IPS-18a (cell line): ENCODE measurements around the gene TNNT3.

Experiments used
- H3K27ac ChIP-seq: one replicate; pipeline ENCODE4 v1.5.1; 2013; ENCODE audit warnings: low read length
- H3K27me3 ChIP-seq: one replicate; pipeline ENCODE4 v1.6.1; 2013; ENCODE audit warnings: mild to moderate bottlenecking, low read length; ENCODE audit not compliant: control insufficient read depth, insufficient read depth
- H3K36me3 ChIP-seq: one replicate; pipeline ENCODE4 v1.6.1; 2013; ENCODE audit warnings: low read depth, low read length; ENCODE audit not compliant: control insufficient read depth
- H3K4me1 ChIP-seq: one replicate; pipeline ENCODE4 v1.6.1; 2013; ENCODE audit warnings: low read depth, low read length; ENCODE audit not compliant: control insufficient read depth
- H3K4me3 ChIP-seq: one replicate; pipeline ENCODE4 v1.5.1; 2013; ENCODE audit warnings: low read length
- H3K9ac ChIP-seq: one replicate; pipeline ENCODE4 v1.6.1; 2013; ENCODE audit warnings: mild to moderate bottlenecking, low read length, moderate library complexity
- H3K9me3 ChIP-seq: one replicate; pipeline ENCODE4 v1.6.1; 2013; ENCODE audit warnings: low read depth, low read length; ENCODE audit not compliant: control insufficient read depth

TNNT3 gene

DNA sequence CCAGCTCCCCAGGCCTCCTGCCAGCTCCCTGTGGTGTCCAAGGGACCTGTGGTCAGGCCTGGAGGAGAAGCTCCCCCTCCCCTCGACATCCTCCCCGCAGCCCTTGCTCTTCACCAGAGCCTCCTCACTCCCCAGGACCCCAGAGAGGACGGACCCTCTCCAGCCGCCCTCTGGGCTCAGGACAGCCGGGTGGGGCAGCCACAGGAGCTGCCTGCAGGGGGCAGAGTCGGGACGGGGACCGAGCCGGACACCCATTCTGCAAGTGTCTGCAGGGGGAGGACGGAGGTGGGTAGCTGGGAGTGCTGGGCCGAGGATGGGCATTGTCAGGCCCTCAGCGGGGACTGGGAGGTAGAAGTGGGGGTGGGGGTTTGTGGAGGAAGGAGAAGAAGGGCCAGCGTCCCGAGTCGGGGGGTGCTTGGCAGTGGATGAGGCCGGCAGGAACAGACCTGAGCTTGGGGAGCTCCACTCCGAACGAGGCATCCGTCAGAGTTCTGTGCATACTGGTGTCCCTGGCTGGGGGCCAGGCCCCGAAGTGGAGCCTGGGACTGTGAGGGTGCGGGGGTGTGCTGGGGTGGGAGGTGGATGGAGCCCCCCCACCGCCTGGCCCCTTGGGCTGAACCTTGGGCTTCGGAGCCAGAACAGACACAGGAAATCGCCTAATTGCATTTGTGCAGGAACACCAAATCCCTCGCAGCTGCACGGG, 43.0 kb upstream of the TNNT3 start:
- no peak overlapping the region for H3K4me3 ChIP-seq
- H3K27me3 ChIP-seq = no peaks in the 10 kb centered on the region
- H3K27ac ChIP-seq = no peak overlapping the region
- H3K36me3 ChIP-seq = no peaks in the 10 kb centered on the region
- no peaks in the 10 kb centered on the region for H3K9me3 ChIP-seq
- no peak overlapping the region for H3K9ac ChIP-seq
- H3K4me1 ChIP-seq = no peaks in the 10 kb centered on the region

- Histone ChIP-seq H3K4me3 (no peak overlapping the region), H3K27ac (no peak overlapping the region), H3K9me3 (no peaks in the 10 kb centered on the region), H3K9ac (no peak overlapping the region), H3K36me3 (no peaks in the 10 kb centered on the region), H3K27me3 (no peaks in the 10 kb centered on the region), H3K4me1 (no peaks in the 10 kb centered on the region)
Observed at GRCh38 chr11:1877211-1878136, 42.0 kb upstream of the TNNT3 start.

DNA sequence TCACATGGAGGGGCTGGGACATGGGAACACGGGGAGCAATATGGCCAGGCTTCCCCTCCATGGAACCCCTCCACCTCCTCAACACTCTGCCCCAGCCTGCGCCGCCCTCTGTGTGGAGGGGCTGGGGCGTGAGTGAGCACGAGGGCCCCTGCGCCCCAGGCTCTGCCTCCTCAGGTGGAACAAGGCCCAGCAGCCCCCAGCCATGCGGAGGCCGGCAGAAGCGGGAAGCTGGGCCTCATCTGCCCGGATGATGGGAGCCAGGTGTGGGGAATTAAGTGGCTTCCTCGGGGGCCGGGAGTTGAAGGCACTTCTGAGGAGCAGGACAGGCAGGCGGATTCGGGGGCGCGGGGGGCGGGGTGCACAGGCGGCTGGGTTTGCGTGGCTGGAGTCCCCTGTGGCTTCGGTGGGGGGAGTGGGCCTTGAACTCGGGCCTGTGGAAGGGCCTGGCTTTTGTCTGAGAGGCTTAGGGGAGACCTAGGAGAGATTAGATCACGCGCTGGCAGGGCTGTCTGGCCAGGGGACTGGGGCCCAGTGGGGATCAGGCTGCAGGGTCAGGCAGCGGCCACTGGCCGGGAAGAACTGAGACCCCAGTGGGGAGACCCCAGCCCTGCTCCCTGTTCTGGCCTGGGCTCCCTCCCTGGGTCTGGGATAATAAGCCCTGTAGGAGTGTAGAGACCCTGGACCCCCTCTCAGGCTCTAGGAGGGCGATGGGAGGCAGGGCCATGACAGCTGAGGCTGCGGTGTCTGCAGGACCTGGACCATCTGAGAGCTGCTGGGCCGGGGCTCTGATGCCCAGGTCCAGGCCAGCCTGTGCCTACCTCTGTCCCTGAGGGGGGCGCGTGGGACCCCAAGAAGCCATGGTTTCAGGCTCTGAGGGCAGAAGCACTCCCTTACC, 41.1 kb upstream of the TNNT3 start:
- Histone ChIP-seq H3K4me1 (no peaks in the 10 kb centered on the region), H3K4me3 (no peak overlapping the region), H3K36me3 (no peaks in the 10 kb centered on the region), H3K9me3 (no peaks in the 10 kb centered on the region), H3K27me3 (no peaks in the 10 kb centered on the region), H3K27ac (no peak overlapping the region), H3K9ac (no peak overlapping the region)

DNA sequence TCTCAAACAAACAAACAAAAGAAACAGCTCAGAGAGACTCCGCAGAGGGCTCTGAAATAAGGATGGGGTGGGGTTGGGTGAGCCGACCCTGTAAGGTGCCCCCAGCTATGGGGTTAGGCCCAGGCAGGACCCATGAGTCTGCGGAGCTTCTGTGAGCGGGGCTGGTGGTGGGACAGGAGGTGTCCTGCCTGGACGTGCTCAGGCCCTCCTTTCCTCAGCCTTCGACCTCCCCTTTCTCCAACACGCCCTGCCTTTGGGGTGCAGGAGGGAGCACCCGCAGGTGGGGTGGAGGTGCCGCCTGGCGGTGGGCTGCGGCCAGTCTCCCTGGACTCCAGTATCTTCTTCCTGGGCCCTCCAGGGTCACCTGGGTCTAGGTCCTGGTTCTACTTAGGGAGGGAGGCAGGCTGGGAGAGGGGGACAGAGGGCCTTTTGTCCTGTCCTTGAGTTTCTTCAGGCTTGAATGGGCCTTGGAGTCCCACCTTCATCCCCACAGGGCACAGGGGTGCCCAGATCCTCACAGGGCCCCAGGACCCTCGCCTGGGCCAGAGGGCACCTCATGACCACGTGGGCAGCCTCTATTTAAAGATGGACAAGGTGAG, 40.1 kb upstream of the TNNT3 start:
- H3K27ac ChIP-seq = no peak overlapping the region
- no peaks in the 10 kb centered on the region for H3K9me3 ChIP-seq
- H3K9ac ChIP-seq = no peak overlapping the region
- H3K4me1 ChIP-seq = no peaks in the 10 kb centered on the region
- no peaks in the 10 kb centered on the region for H3K36me3 ChIP-seq
- H3K27me3 ChIP-seq = no peaks in the 10 kb centered on the region
- no peak overlapping the region for H3K4me3 ChIP-seq

DNA sequence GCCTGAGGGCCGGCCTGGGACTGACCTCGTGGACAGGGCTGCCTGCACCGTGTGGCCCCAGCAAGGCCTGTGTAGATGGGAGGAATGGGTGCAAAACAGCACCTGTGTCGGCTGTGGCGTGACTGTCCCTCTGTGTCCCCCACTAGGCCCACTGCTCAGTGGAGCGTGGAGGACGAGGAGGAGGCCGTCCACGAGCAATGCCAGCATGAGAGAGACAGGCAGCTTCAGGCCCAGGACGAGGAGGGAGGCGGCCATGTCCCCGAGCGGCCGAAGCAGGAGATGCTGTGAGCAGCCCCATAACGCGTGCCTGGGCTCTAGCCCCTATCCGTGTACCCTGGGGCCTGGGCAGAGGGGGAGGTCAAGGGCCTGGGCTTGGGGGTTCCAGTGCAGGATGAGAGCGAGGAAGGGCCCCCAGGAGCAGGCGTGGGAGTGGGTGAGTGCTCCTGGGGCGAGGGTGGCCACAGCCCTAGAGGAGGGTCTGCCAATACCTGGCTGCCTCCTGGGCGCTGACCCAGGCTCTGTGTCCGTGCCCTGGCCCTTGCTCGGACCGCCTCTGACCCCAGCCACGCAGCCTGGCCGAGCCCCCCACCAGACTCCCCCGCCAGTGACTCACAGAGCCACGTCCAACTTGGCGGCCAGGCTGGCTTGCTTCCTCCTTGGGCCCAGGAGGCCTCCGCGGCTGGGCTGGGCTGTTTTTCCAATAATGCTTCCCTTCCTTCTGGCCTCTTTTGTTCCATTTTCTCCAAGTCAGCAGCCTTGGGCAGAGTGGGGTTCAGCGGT, 39.4 kb upstream of the TNNT3 start:
- Histone ChIP-seq H3K27ac (no peak overlapping the region), H3K27me3 (no peaks in the 10 kb centered on the region), H3K9me3 (no peaks in the 10 kb centered on the region), H3K36me3 (no peaks in the 10 kb centered on the region), H3K4me1 (no peaks in the 10 kb centered on the region), H3K4me3 (no peak overlapping the region), H3K9ac (no peak overlapping the region)

DNA sequence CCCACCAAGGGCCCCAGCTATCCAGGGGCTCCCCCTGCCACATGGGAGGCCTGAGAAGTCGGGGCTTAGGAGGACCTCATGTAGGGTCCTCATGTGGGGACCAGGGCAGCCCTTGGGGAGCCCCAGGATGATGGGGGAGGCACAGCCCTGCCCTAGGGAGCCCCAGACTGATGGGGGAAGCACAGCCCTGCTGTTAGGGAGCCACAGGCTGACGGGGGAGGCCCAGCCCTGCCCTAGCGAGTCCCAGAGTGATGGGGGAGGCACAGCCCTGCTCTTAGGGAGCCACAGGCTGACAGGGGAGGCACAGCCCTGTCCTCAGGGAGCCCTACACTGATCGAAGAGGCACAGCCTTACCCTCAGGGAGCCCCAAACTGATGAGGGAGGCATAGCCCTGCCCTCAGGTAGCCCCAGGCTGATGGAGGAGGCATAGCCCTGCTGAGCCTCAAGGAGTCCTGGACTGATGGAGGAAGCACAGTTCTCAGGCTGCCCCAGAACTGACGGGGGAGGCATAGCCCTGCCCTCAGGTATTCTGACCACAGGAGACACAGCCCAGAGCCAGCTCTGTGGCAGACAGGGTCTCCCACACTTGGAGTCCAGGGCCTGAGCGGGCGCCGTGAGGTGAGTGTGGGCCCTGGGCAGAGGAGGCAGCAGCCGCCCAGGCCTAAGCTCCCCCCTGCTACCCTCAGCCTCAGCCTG, 38.6 kb upstream of the TNNT3 start:
- no peaks in the 10 kb centered on the region for H3K9me3 ChIP-seq
- no peak overlapping the region for H3K4me3 ChIP-seq
- H3K27ac ChIP-seq = no peak overlapping the region
- H3K9ac ChIP-seq = no peak overlapping the region
- H3K4me1 ChIP-seq = no peaks in the 10 kb centered on the region
- no peaks in the 10 kb centered on the region for H3K36me3 ChIP-seq
- H3K27me3 ChIP-seq = no peaks in the 10 kb centered on the region

DNA sequence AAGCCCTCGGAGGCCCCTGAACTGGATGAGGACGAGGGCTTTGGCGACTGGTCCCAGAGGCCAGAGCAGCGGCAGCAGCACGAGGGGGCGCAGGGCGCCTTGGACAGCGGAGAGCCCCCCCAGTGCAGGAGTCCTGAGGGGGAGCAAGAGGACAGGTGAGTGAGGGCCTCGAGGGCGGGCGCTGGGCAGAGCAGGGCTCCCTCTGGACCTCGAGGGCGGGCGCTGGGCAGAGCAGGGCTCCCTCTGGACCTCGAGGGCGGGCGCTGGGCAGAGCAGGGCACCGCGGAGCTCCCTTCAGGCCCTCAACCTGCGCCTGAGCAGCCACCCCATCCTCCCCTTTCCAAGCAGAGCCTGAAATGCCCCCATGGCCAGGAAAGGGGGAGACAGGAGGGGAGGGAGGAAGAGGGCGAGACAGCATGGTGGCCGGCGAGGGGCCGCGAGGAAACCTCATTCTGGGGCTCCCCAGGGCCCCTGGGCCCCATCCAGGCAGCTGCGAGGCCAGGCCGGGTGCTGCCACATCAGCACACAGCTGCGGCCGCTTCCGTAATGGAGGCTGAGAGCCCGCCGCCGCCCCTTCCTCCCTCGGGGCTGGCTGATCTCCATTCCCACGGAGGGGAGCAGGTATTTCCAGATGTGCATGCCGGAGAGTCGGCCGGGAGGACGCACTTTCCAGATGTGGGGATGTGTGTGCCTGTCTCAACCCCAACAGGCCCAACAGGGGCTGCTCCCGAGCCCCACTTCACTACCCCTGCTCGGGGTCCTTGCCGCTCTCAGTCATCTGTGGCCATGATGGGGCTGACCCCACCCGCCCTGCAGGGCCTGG, 37.9 kb upstream of the TNNT3 start:
- H3K27me3 ChIP-seq = no peaks in the 10 kb centered on the region
- no peak overlapping the region for H3K9ac ChIP-seq
- no peak overlapping the region for H3K27ac ChIP-seq
- no peaks in the 10 kb centered on the region for H3K9me3 ChIP-seq
- H3K4me1 ChIP-seq = no peaks in the 10 kb centered on the region
- H3K36me3 ChIP-seq = no peaks in the 10 kb centered on the region
- H3K4me3 ChIP-seq = no peak overlapping the region

- H3K9me3 ChIP-seq = no peaks in the 10 kb centered on the region
- no peak overlapping the region for H3K4me3 ChIP-seq
- H3K36me3 ChIP-seq = no peaks in the 10 kb centered on the region
- H3K9ac ChIP-seq = no peak overlapping the region
- H3K27ac ChIP-seq = no peak overlapping the region
- H3K4me1 ChIP-seq = no peaks in the 10 kb centered on the region
- H3K27me3 ChIP-seq = no peaks in the 10 kb centered on the region
Observed at GRCh38 chr11:1882265-1883238, 37.0 kb upstream of the TNNT3 start.
